Sigmoid colon (tissue), 7 donors: ENCODE results near the gene GAPDHS. TPM values are rescaled to one million over a fixed set of nuclear protein-coding genes. Genes with fewer than 3 reads are reported as not detected.

ENCODE experiments used
- DNase-seq: peaks from one replicate; pipeline ENCODE4 v3.0.0-alpha.2; 2019
- H3K27ac ChIP-seq, 4 donors: fragments of 200-600 bp; sonication (generic); one replicate each; pipeline ENCODE4 v1.5.1; 2016 to 2019; ENCODE audit warnings: mild to moderate bottlenecking in 1 of 4
- H3K27me3 ChIP-seq, 3 donors: fragments of 200-600 bp; sonication (generic); one replicate each; pipeline ENCODE4 v1.5.1; 2019; ENCODE audit warnings: mild to moderate bottlenecking in 1 of 3
- H3K36me3 ChIP-seq, 4 donors: fragments of 200-600 bp; sonication (generic); one replicate each; pipeline ENCODE4 v1.5.1; 2016 to 2019
- H3K4me1 ChIP-seq, 4 donors: fragments of 200-600 bp; sonication (generic); one replicate each; pipeline ENCODE4 v1.5.1; 2017 to 2019
- H3K4me3 ChIP-seq, 4 donors: fragments of 200-600 bp; sonication (generic); one replicate each; pipeline ENCODE4 v1.5.1; 2017 to 2019; ENCODE audit warnings: mild to moderate bottlenecking in 2 of 4, moderate library complexity in 1 of 4
- H3K9me3 ChIP-seq, 4 donors: fragments of 200-600 bp in 3 of 4; sonication (generic) in 3 of 4; one replicate each; pipeline versions ENCODE4 v1.5.1 to v1.6.1; 2013 to 2019
- CTCF ChIP-seq, 4 experiments: fragments of 450-650 bp in 3 of 4; fragments of 200-600 bp in 1 of 4; IDR thresholded peaks; one replicate each; pipeline ENCODE4 v1.5.1; 2016 to 2019; ENCODE audit warnings: antibody characterized with exemption in 4 of 4, mild to moderate bottlenecking in 3 of 4, moderate library complexity in 2 of 4
- EP300 ChIP-seq, 4 donors: sonication (generic); formaldehyde crosslinking; IDR thresholded peaks; one replicate each; pipeline ENCODE4 v1.6.1; 2017; ENCODE audit warnings: antibody characterized with exemption in 4 of 4
- POLR2A ChIP-seq, 2 donors: fragments of 450-650 bp; IDR thresholded peaks; one replicate each; pipeline ENCODE4 v1.6.1; 2016; ENCODE audit warnings: antibody characterized with exemption in 2 of 2, mild to moderate bottlenecking in 2 of 2, moderate library complexity in 2 of 2
- POLR2AphosphoS5 ChIP-seq, 4 donors: sonication (generic); formaldehyde crosslinking; IDR thresholded peaks; one replicate each; pipeline ENCODE4 v1.6.1; 2017; ENCODE audit warnings: antibody characterized with exemption in 4 of 4
- WGBS, 2 donors: extraction: QIAGEN DNeasy Blood & Tissue Kit; methylation state at CpG; one replicate each; pipeline ENCODE4 v1.1.7; 2013; 5-methylcytosine and 5-hydroxymethylcytosine counted together
- intact Hi-C: fragments of 100-400 bp; cut with DNase I; formaldehyde crosslinking; loops from one replicate; pipeline ENCODE4 v1.15.1; 2023
- polyA plus RNA-seq, 3 donors: library from polyadenylated mRNA; stranded (reverse); fragments of 200-250 nt; gene quantifications; one replicate each; pipeline ENCODE4 v1.2.3, GENCODE V29; 2013
- total RNA-seq, 4 donors: library from RNA; depleted of rRNA; stranded (reverse); fragments of >200 nt; gene quantifications; one replicate each; pipeline ENCODE4 v1.1.0, GENCODE V29; 2016
- donor health status: healthy with polysubstance abuse.
- donor health status: Bipolar disorder and iron deficiency.
- donor health status: healthy.

GAPDHS gene
- total and polyA plus RNA-seq, 7 donors: not detected

- Histone ChIP-seq H3K36me3 (no peaks in the 10 kb centered on the region), H3K4me1 (no peaks in the 10 kb centered on the region), H3K27ac (no peak overlapping the region), H3K9me3 (no peaks in the 10 kb centered on the region), H3K27me3 (peaks cover 0 to 40% (median 29%) of the 10 kb centered on the region in 3 donors), H3K4me3 (no peak overlapping the region)
- WGBS, 2 donors: 93% methylated on average over 3 of the region's 3 CpGs
- TF ChIP-seq EP300 (IDR thresholded peaks at IDR 0.05) (no peak), CTCF (IDR thresholded peaks at IDR 0.05) (no peak), POLR2A (IDR thresholded peaks at IDR 0.05) (no peak), POLR2AphosphoS5 (IDR thresholded peaks at IDR 0.05) (no peak)
- DNase-seq: no peak
- intact Hi-C loops: no loop called here
Measured at GRCh38 chr19:35516310-35516709, 16.9 kb upstream of the GAPDHS start.

- Histone ChIP-seq H3K9me3 (no peaks in the 10 kb centered on the region), H3K4me1 (no peaks in the 10 kb centered on the region), H3K27me3 (peaks cover 0 to 30% (median 22%) of the 10 kb centered on the region in 3 donors), H3K36me3 (no peaks in the 10 kb centered on the region), H3K27ac (no peak overlapping the region), H3K4me3 (no peak overlapping the region)
- TF ChIP-seq POLR2AphosphoS5 (IDR thresholded peaks at IDR 0.05) (no peak), POLR2A (IDR thresholded peaks at IDR 0.05) (no peak), CTCF (IDR thresholded peaks at IDR 0.05) (no peak), EP300 (IDR thresholded peaks at IDR 0.05) (no peak)
- intact Hi-C loops: no loop called here
- DNase-seq: no peak
- WGBS, 2 donors: 94% methylated on average over 2 of the region's 2 CpGs
Measured at GRCh38 chr19:35517342-35517741, 15.9 kb upstream of the GAPDHS start.

- intact Hi-C loops: no loop called here
- peaks cover 0 to 20% (median 12%) of the 10 kb centered on the region in 3 donors for H3K27me3 ChIP-seq
- DNase-seq: no peak
- no peaks in the 10 kb centered on the region for H3K36me3 ChIP-seq
- H3K9me3 ChIP-seq: no peaks in the 10 kb centered on the region
- 73 to 74% methylated on average over 6 of the region's 6 CpGs for WGBS, 2 donors
- H3K4me3 ChIP-seq: no peak overlapping the region
- TF ChIP-seq POLR2AphosphoS5 (IDR thresholded peaks at IDR 0.05) (no peak), POLR2A (IDR thresholded peaks at IDR 0.05) (no peak), EP300 (IDR thresholded peaks at IDR 0.05) (no peak), CTCF (IDR thresholded peaks at IDR 0.05) (no peak)
- H3K27ac ChIP-seq: no peak overlapping the region
- no peaks in the 10 kb centered on the region for H3K4me1 ChIP-seq
Measured at GRCh38 chr19:35518313-35518712, 14.9 kb upstream of the GAPDHS start.

- TF ChIP-seq CTCF (IDR thresholded peaks at IDR 0.05) (no peak), POLR2A (IDR thresholded peaks at IDR 0.05) (no peak), EP300 (IDR thresholded peaks at IDR 0.05) (no peak), POLR2AphosphoS5 (IDR thresholded peaks at IDR 0.05) (no peak)
- 38 to 57% methylated on average over 7 of the region's 7 CpGs for WGBS, 2 donors
- H3K4me3 ChIP-seq: no peak overlapping the region
- H3K4me1 ChIP-seq: no peaks in the 10 kb centered on the region
- H3K9me3 ChIP-seq: no peaks in the 10 kb centered on the region
- H3K36me3 ChIP-seq: no peaks in the 10 kb centered on the region
- H3K27me3 ChIP-seq: peaks cover 0 to 14% (median 2%) of the 10 kb centered on the region in 3 donors
- intact Hi-C loops: no loop called here
- DNase-seq: no peak
- no peak overlapping the region for H3K27ac ChIP-seq
Measured at GRCh38 chr19:35519291-35519690, 14.0 kb upstream of the GAPDHS start.

- H3K36me3 ChIP-seq: no peaks in the 10 kb centered on the region
- intact Hi-C loops: no loop called here
- H3K9me3 ChIP-seq: no peaks in the 10 kb centered on the region
- no peak overlapping the region for H3K4me3 ChIP-seq
- H3K27ac ChIP-seq: no peak overlapping the region
- H3K27me3 ChIP-seq: peaks cover 0 to 21% (median 2%) of the 10 kb centered on the region in 3 donors
- 80 to 87% methylated on average over 16 of the region's 16 CpGs for WGBS, 2 donors
- H3K4me1 ChIP-seq: no peaks in the 10 kb centered on the region
- DNase-seq: no peak
- no peak for TF ChIP-seq EP300 (IDR thresholded peaks at IDR 0.05)
Measured at GRCh38 chr19:35521124-35521743, 12.0 kb upstream of the GAPDHS start.
